Measurements from ENCODE around the gene SLC39A2.

The SLC39A2 gene

GRCh38 chr14:21030531-21030930, 31.4 kb downstream of the SLC39A2 start:
- TF ChIP-seq SIN3A (IDR thresholded peaks at IDR 0.05; ENCODE audit: borderline replicate concordance, insufficient read depth, low read length) (no peak), REST (IDR thresholded peaks at IDR 0.05; ENCODE audit: insufficient read depth in 1 of 2, low read depth in 2 of 2, low read length in 2 of 2) (no peak), TAF1 (IDR thresholded peaks at IDR 0.05; ENCODE audit: borderline replicate concordance, insufficient read depth, low read length) (no peak), POLR2AphosphoS5 (IDR thresholded peaks at IDR 0.05; ENCODE audit: low read depth, low read length) (no peak), FOXP2 (optimal IDR thresholded peaks at IDR 0.05; ENCODE audit: borderline replicate concordance, extremely low read depth, extremely low read length, insufficient read depth) (no peak)

GRCh38 chr14:21032326-21033132, 33.4 kb downstream of the SLC39A2 start:
- TF ChIP-seq TAF1 (IDR thresholded peaks at IDR 0.05; ENCODE audit: borderline replicate concordance, insufficient read depth, low read length), result no peak
- TF ChIP-seq FOXP2 (optimal IDR thresholded peaks at IDR 0.05; ENCODE audit: borderline replicate concordance, extremely low read depth, extremely low read length, insufficient read depth), result no peak
- no peak for TF ChIP-seq REST (IDR thresholded peaks at IDR 0.05; ENCODE audit: insufficient read depth in 1 of 2, low read depth in 2 of 2, low read length in 2 of 2)
- no peak for TF ChIP-seq SIN3A (IDR thresholded peaks at IDR 0.05; ENCODE audit: borderline replicate concordance, insufficient read depth, low read length)

DNA sequence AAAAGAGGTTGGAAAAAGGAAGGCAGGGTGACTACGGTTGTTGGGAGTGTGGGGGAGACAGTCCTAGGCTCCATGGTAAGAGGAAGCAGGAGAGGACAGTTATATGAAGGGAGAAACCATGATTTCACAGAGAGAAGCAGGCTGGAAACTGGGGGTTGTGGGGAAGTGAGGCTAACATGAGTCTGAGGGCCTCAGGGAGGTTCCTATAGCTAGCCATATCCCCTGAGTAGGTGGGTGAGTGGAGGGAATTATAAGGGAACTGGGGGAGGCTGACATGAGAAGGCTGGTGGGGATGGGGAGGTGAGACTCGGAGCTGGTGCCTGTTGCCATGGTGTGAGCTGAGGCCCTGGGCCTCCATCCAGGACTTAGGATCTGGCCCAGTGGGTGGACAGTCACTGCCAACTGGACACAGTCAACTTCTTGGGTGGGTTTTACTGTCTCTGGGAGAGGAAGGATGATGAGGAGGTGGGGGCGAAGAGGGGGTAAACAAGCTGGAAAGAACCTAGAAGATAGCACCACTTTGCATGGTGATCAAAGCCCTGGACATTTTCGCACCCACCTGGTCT, 34.1 kb downstream of the SLC39A2 start:
- TF ChIP-seq TAF1 (IDR thresholded peaks at IDR 0.05; ENCODE audit: borderline replicate concordance, insufficient read depth, low read length) (no peak), SIN3A (IDR thresholded peaks at IDR 0.05; ENCODE audit: borderline replicate concordance, insufficient read depth, low read length) (no peak), REST (IDR thresholded peaks at IDR 0.05; ENCODE audit: insufficient read depth in 1 of 2, low read depth in 2 of 2, low read length in 2 of 2) (no peak), FOXP2 (optimal IDR thresholded peaks at IDR 0.05; ENCODE audit: borderline replicate concordance, extremely low read depth, extremely low read length, insufficient read depth) (no peak), POLR2AphosphoS5 (IDR thresholded peaks at IDR 0.05; ENCODE audit: low read depth, low read length) (no peak)

GRCh38 chr14:21034707-21035106, 35.6 kb downstream of the SLC39A2 start, which contains the start of gene RNASE13:
TSS of gene RNASE13 (minus strand) at chr14:21034807. CDS start at chr14:21034288, 519 bp downstream.
- TF ChIP-seq FOXP2 (optimal IDR thresholded peaks at IDR 0.05; ENCODE audit: borderline replicate concordance, extremely low read depth, extremely low read length, insufficient read depth) (no peak), POLR2AphosphoS5 (IDR thresholded peaks at IDR 0.05; ENCODE audit: low read depth, low read length) (no peak), REST (IDR thresholded peaks at IDR 0.05; ENCODE audit: insufficient read depth in 1 of 2, low read depth in 2 of 2, low read length in 2 of 2) (no peak), TAF1 (IDR thresholded peaks at IDR 0.05; ENCODE audit: borderline replicate concordance, insufficient read depth, low read length) (no peak), SIN3A (IDR thresholded peaks at IDR 0.05; ENCODE audit: borderline replicate concordance, insufficient read depth, low read length) (no peak)
